OCI-LY3 (cell line): Measurements from ENCODE around the gene ZSWIM7.

ENCODE experiments used
- EZH2phosphoT487 ChIP-seq: fragments of 200-600 bp; shearing (Covaris generic); IDR thresholded peaks from 2 replicates; pipeline ENCODE4 v1.6.1; 2018; ENCODE audit warnings: antibody characterized with exemption, mixed run types, low read depth
- TF ChIP-seq, protein P1 (sequence below): fragments of 200-600, 300-600 bp; sonication (generic); IDR thresholded peaks from 2 replicates; pipeline ENCODE4 v1.5.1; 2014; ENCODE audit warnings: antibody characterized with exemption, low read length, low read depth

DNA sequence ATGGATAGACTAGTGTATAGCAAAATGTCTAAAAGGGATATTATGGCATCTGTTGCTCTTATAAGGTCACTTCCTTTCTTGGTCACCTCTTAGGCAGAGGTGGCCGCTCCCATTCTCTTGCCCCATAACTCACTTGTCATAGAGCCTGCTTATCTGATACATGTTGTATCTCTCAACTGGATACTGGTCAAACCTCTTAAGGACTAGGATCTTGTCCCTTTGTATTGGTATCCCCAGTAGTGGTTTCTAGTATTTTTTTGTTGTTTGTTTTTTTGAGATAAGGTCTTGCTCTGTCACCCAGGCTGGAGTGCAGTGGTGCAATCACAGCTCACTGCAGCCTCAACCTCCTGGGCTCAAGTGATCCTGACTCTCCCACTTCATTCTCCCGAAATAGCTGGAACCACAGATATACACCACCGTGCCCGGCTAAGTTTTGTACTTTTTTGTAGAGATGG, 27.0 kb downstream of the ZSWIM7 start:
- TF ChIP-seq, protein P1, sequence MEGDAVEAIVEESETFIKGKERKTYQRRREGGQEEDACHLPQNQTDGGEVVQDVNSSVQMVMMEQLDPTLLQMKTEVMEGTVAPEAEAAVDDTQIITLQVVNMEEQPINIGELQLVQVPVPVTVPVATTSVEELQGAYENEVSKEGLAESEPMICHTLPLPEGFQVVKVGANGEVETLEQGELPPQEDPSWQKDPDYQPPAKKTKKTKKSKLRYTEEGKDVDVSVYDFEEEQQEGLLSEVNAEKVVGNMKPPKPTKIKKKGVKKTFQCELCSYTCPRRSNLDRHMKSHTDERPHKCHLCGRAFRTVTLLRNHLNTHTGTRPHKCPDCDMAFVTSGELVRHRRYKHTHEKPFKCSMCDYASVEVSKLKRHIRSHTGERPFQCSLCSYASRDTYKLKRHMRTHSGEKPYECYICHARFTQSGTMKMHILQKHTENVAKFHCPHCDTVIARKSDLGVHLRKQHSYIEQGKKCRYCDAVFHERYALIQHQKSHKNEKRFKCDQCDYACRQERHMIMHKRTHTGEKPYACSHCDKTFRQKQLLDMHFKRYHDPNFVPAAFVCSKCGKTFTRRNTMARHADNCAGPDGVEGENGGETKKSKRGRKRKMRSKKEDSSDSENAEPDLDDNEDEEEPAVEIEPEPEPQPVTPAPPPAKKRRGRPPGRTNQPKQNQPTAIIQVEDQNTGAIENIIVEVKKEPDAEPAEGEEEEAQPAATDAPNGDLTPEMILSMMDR, result no peak
- no peak for TF ChIP-seq EZH2phosphoT487
